Right lobe of liver (tissue), 6 donors: Measurements from ENCODE around the gene LRMDA. TPM values are rescaled to one million over a fixed set of nuclear protein-coding genes. Genes with fewer than 3 reads are reported as not detected.

Source experiments
- ATAC-seq, 4 donors: fragments of 200-7000 bp; cut with Tn5 transposase; one replicate each; pipeline ENCODE4 v1.9.1; 2020; ENCODE audit warnings: mild to moderate bottlenecking in 4 of 4, moderate library complexity in 4 of 4
- DNase-seq, 3 donors: peaks; one replicate each; pipeline ENCODE4 v3.0.0-alpha.2; 2020
- H3K27ac ChIP-seq, 3 donors: fragments of 200-600 bp; one replicate each; pipeline ENCODE4 v1.8.0; 2022
- H3K27me3 ChIP-seq, 2 donors: fragments of 200-600 bp; one replicate each; pipeline ENCODE4 v1.8.0; 2022
- H3K36me3 ChIP-seq, 4 donors: fragments of 200-600 bp; sonication (generic) in 1 of 4; one replicate each; pipeline versions ENCODE4 v1.5.1 to v1.8.0; 2017 to 2022; ENCODE audit warnings: control low read depth in 1 of 4
- H3K4me1 ChIP-seq, 4 donors: fragments of 200-600 bp; sonication (generic) in 1 of 4; one replicate each; pipeline versions ENCODE4 v1.5.1 to v1.8.0; 2017 to 2022; ENCODE audit warnings: control low read depth in 1 of 4
- H3K4me3 ChIP-seq, 3 donors: fragments of 200-600 bp; one replicate each; pipeline ENCODE4 v1.8.0; 2022
- H3K9me3 ChIP-seq, 4 donors: fragments of 200-600 bp; sonication (generic) in 1 of 4; one replicate each; pipeline versions ENCODE4 v1.5.1 to v1.8.0; 2017 to 2022; ENCODE audit warnings: control low read depth in 1 of 4
- POLR2A ChIP-seq: fragments of 450-650 bp; IDR thresholded peaks from one replicate; pipeline ENCODE4 v1.6.1; 2017; ENCODE audit warnings: antibody characterized with exemption, mild to moderate bottlenecking
- WGBS: methylation state at CpG from one replicate; pipeline ENCODE4 v1.1.6; 2018; ENCODE audit warnings: low coverage, low lambda C conversion rate; ENCODE audit not compliant: insufficient coverage; ENCODE audit errors: missing lambda C conversion rate; 5-methylcytosine and 5-hydroxymethylcytosine counted together
- intact Hi-C, 2 donors: fragments of 100-400 bp; cut with DNase I; formaldehyde crosslinking; loops; one replicate each; pipeline versions ENCODE4 v1.11.2 to v1.14.1; 2022
- total RNA-seq, 6 experiments: library from RNA; depleted of rRNA in 2 of 6; stranded (reverse); fragments of >200 nt in 2 of 6; fragmentation: NEBNext Ultra II Directional in 3 of 6; extraction: Animal tissue kit (Norgen Biotek cat#: 25700) in 3 of 6; gene quantifications; one replicate each; pipeline versions ENCODE4 v1.1.0 to v1.2.4, GENCODE V29; 2016 to 2023
- TF ChIP-seq, protein P1 (sequence below), 4 donors: fragments of 200-600 bp in 3 of 4; fragments of 450-650 bp in 1 of 4; IDR thresholded peaks; one replicate each; pipeline versions ENCODE4 v1.5.1 to v1.8.0; 2016 to 2022; ENCODE audit warnings: antibody characterized with exemption in 4 of 4, mild to moderate bottlenecking in 2 of 4
- donor health status: DM: no; HTN: yes; CAD: no.
- donor health status: DM: no; HTN: no; CAD: no.
- donor health status: DM: no; HTN: no; CAD: no.
- donor health status: DM: no; HTN: yes; CAD: no.
- donor health status: DM: no; HTN: yes; CAD: no.

LRMDA gene
- total RNA-seq, 6 experiments from 2014 or later, result 9.9 to 19.9 (median 16.3) TPM

DNA sequence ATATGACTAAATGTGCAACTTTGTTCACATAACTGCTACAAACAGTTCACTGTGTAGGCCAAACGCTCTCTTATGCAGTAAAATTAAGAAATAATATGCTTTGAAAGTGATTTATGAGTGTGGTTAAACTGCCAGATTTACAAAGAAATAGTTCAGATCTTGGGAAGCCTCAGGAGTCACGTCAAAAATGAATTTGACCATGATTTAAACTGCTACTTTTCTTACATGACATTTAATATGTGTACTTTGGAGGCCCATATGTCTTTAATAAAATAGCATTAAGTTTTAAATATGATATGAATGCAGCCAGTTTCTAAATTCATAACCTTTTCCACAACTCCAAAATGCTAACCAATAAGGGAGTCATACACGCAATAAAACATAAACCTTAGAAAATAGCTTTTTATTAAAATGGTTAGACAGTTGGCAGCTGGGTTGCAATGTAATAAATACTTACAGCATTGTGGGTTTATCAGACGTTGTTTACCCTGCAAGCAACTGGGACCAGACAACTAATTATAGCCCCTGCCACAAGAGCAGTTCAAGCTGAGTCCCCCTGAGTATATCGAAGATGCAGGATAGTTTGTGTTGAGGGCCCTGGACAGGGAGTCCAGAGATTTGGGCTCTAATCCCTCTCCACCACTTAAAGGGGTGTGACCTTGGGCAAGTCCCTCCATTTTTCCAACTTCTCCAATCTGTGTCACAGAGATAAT, 640.4 kb downstream of the LRMDA start:
- Histone ChIP-seq H3K4me1 (no peaks in the 10 kb centered on the region), H3K4me3 (no peak overlapping the region), H3K27me3 (no peaks in the 10 kb centered on the region), H3K36me3 (no peaks in the 10 kb centered on the region), H3K27ac (no peak overlapping the region), H3K9me3 (no peaks in the 10 kb centered on the region)
- DNase-seq (no peak), ATAC-seq (no peak)
- WGBS, result 66% methylated on average over 5 of the region's 5 CpGs
- no peak for TF ChIP-seq POLR2A
- TF ChIP-seq, protein P1, sequence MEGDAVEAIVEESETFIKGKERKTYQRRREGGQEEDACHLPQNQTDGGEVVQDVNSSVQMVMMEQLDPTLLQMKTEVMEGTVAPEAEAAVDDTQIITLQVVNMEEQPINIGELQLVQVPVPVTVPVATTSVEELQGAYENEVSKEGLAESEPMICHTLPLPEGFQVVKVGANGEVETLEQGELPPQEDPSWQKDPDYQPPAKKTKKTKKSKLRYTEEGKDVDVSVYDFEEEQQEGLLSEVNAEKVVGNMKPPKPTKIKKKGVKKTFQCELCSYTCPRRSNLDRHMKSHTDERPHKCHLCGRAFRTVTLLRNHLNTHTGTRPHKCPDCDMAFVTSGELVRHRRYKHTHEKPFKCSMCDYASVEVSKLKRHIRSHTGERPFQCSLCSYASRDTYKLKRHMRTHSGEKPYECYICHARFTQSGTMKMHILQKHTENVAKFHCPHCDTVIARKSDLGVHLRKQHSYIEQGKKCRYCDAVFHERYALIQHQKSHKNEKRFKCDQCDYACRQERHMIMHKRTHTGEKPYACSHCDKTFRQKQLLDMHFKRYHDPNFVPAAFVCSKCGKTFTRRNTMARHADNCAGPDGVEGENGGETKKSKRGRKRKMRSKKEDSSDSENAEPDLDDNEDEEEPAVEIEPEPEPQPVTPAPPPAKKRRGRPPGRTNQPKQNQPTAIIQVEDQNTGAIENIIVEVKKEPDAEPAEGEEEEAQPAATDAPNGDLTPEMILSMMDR (IDR thresholded peaks at IDR 0.05), result no peak
- intact Hi-C loops, result no loop called here

GRCh38 chr10:76072384-76072783, 641.0 kb downstream of the LRMDA start:
- DNase-seq (no peak), ATAC-seq (no peak)
- H3K27me3 ChIP-seq, result no peaks in the 10 kb centered on the region
- H3K4me1 ChIP-seq, result no peaks in the 10 kb centered on the region
- intact Hi-C loops, result no loop called here
- no peak overlapping the region for H3K4me3 ChIP-seq
- H3K27ac ChIP-seq, result no peak overlapping the region
- H3K9me3 ChIP-seq, result no peaks in the 10 kb centered on the region
- no peaks in the 10 kb centered on the region for H3K36me3 ChIP-seq
- TF ChIP-seq, protein P1 (IDR thresholded peaks at IDR 0.05), result no peak
- TF ChIP-seq POLR2A, result no peak

- Histone ChIP-seq H3K36me3 (no peaks in the 10 kb centered on the region), H3K4me1 (no peaks in the 10 kb centered on the region), H3K27me3 (no peaks in the 10 kb centered on the region), H3K27ac (no peak overlapping the region), H3K9me3 (no peaks in the 10 kb centered on the region), H3K4me3 (no peak overlapping the region)
- DNase-seq, result no peak
- WGBS, result 100% methylated on average over 2 of the region's 2 CpGs
- no peak for ATAC-seq
- no peak for TF ChIP-seq POLR2A
- TF ChIP-seq, protein P1 (IDR thresholded peaks at IDR 0.05), result no peak
- intact Hi-C loops, result no loop called here
Measured at GRCh38 chr10:76073524-76073923, 642.1 kb downstream of the LRMDA start.

- 86% methylated on average over 1 of the region's 1 CpG for WGBS
Measured at GRCh38 chr10:76074659-76075058, 643.2 kb downstream of the LRMDA start.

More at GRCh38 chr10:76074659-76075058, 643.2 kb downstream of the LRMDA start:
- H3K27me3 ChIP-seq, result no peaks in the 10 kb centered on the region
- intact Hi-C loops, result no loop called here
- H3K36me3 ChIP-seq, result no peaks in the 10 kb centered on the region
- DNase-seq, result no peak
- no peak overlapping the region for H3K4me3 ChIP-seq
- ATAC-seq, result no peak
- no peak for TF ChIP-seq POLR2A
- TF ChIP-seq, protein P1 (IDR thresholded peaks at IDR 0.05), result no peak
- no peaks in the 10 kb centered on the region for H3K4me1 ChIP-seq
- no peak overlapping the region for H3K27ac ChIP-seq
- no peaks in the 10 kb centered on the region for H3K9me3 ChIP-seq
